ENCODE data around the gene GIPR. TPM values are rescaled to one million over a fixed set of nuclear protein-coding genes. Genes with fewer than 3 reads are reported as not detected.
"Not testable (repeated sequence)": the region's sequence is repeated elsewhere in the genome, so short reads cannot be mapped to it uniquely, and the experiment has no call there.

Gene GIPR
- total RNA-seq, 1 donor from 2014 or later: 7.1 TPM

DNA sequence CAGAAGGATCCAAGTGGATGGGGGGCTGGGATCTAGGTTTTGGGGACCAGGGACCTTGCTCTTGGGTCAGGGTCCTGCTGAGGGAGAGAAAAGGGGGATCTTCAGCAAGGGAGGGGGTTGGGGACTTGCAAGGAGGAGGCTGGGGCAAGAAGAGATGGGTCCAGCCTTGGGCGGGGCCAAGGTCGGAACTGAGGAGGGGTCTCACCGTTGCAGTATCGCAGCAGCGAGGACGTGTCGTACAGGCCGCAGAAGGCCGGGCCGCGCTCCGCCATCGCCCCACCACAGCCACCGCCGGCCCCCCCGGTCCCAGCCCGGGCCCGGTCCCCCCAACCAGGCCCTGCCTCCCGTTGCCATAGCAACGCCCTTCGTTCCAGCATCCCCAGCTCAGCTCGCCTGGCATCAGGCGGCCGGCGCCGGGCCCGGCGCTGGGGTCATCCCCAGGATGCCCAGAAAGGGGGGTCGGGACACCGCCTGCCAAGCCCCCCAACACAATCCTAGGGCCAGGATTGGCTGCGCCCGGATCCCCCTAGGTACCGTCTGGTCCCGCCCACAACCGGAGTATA, 22.9 kb upstream of the GIPR start:
- no peak for DNase-seq (ENCODE audit: low spot score)

DNA sequence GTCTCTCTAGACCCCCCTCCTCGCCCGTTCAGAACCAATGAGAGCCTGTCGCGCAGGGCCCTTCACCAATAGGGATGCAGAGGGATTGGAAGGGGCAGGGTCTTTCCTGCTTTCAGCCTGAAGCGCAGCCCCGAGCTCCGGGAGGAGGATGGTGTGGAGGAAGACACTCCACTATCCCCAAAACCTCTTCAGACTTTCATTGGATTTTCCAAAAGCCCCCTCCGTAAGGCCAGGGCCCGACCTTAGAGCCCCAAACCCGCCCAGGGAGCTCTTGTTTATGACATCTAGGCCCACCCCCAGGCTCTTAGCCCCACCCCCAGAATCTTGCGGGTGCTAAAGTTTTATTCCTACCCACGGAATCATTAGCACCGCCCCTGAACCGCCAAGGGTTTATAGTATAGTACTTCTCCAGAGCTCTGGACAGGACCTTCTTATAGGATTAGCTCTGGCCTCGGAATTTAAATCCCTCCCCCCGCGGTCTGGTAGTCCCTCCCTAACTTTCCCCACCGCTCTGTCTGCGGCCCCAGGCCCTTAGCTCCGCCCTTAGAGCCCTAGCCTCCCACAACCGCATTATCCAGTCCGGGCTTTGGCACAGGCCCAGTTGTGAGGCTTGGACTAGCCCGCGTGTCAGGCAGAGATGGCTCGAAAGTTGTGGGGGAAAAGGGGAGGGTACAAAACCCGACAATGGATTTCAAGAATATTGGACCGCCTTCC, 22.2 kb upstream of the GIPR start:
- no peak for DNase-seq (ENCODE audit: low spot score)

DNA sequence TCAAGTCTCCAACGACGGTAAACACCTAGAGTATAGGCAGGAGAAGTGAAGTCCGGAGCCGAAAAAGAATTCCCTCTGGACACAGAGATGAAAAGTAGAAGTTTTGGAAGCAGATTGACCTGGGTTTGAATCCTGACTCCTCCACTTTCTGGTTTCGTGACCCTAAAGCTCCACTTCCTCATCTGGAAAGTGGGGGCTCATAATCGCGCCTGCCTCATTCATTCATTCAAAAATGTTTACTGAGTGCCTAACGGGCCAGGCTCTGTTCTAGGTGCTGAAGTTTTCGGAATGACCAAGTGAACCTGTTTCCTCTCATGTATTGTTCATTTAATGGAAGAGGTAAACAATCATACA, 21.7 kb upstream of the GIPR start:
- DNase-seq (ENCODE audit: low spot score): no peak

GRCh38 chr19:45650722-45651121, 17.3 kb upstream of the GIPR start:
- no peak for DNase-seq (ENCODE audit: low spot score)

DNA sequence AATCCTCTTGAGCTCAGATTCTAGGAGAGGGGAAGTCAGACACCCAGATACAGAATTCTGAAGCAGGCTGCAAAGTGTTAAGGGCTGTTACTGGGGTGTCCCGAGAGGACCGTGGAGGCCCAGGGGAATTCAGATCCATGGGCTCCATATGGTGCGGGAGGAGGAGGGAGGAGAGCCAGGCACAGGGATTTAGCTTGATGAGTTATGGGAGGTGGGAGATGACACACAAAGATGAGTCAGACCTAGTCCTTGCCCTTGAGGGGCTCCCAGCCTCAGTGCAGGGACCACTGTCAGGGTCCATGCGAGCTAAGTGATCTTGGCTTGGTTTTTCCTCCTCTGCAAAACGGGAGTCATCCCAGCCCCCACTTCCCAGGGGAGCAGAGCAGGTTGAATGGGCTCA, 14.4 kb upstream of the GIPR start:
- DNase-seq (ENCODE audit: low spot score): no peak

DNA sequence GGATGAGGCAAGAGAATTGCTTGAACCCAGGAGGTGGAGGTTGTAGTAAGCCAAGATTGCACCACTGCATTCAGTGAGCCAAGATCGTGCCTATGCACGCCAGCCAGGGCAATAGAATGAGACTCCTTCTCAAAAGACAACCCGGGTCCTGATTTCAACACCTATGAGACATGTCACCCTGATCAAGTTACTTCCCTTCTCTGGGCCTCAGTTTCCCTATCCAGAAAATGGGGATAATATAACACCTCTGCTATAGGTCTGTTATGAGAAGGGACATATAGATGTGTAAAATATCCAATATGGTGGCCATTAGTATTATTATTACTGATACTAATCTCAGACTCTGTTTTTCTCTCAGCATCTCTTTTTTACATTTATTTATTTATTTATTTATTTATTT, 12.9 kb upstream of the GIPR start:
- DNase-seq (ENCODE audit: low spot score): no peak

GRCh38 chr19:45657520-45658167, 10.4 kb upstream of the GIPR start:
- no peak for DNase-seq (ENCODE audit: low spot score)

DNA sequence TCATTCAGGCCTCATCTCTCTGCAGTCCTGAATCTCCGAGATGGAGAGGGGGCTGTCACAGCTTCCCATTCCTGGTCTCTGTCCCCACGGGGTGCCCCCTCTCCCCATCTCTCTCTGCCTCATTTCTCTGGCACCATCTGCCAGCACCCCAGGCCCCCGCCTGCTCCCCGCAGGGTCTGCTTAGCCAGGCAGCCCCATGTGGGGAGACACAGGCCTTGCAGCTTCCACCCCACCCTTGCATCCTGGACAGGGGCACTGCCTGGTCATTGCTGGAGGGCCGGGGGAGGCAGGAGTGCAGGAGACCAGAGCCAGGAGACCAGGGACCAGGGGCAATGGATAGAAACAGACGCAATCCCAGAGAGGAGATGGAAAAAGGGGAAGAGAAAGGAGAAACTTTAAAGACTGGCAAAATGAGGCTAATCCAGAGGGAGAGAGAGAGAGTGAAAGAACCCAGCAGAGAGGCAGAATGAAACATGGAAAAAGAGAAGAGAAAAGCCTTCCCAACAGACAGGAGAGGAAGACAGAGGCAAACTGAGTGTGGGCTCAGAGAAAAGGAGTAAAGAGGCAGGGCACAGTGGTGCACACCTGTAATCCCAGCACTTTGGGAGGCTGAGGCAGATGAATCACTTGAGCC, 8.8 kb upstream of the GIPR start:
- DNase-seq (ENCODE audit: low spot score): no peak

- no peak for DNase-seq (ENCODE audit: low spot score)
Measured at GRCh38 chr19:45660636-45661035, 7.4 kb upstream of the GIPR start.

GRCh38 chr19:45663800-45664199, 4.2 kb upstream of the GIPR start:
- DNase-seq (ENCODE audit: low spot score): no peak

- no peak for DNase-seq (ENCODE audit: low spot score)
Measured at GRCh38 chr19:45664575-45664974, 3.4 kb upstream of the GIPR start.

GRCh38 chr19:45668342-45668871, 386 bp downstream of the GIPR start:
- DNase-seq (ENCODE audit: low spot score): no peak

- DNase-seq (ENCODE audit: low spot score): peak; percentile 92
Measured at GRCh38 chr19:45670670-45671453, 2.8 kb downstream of the GIPR start.

DNA sequence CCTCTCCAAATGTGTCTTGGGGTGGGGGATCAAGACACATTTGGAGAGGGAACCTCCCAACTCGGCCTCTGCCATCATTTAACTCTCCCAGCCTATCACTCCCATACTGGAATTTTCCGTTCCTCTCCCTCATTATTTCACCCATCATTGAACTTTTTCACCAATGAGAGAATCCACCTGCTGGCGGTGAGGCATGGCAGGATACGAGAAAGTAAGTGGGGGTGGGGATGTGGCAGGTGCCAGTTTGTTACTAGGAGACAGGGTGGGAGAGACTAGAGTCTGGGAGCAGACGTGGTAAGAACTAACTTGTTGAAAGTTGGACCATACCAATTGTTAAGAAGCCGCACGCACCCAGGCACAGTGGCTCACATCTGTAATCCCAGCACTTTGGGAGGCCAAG, 6.9 kb downstream of the GIPR start:
- no peak for DNase-seq (ENCODE audit: low spot score)

- no peak for DNase-seq (ENCODE audit: low spot score)
Measured at GRCh38 chr19:45676851-45677263, 8.8 kb downstream of the GIPR start.

DNA sequence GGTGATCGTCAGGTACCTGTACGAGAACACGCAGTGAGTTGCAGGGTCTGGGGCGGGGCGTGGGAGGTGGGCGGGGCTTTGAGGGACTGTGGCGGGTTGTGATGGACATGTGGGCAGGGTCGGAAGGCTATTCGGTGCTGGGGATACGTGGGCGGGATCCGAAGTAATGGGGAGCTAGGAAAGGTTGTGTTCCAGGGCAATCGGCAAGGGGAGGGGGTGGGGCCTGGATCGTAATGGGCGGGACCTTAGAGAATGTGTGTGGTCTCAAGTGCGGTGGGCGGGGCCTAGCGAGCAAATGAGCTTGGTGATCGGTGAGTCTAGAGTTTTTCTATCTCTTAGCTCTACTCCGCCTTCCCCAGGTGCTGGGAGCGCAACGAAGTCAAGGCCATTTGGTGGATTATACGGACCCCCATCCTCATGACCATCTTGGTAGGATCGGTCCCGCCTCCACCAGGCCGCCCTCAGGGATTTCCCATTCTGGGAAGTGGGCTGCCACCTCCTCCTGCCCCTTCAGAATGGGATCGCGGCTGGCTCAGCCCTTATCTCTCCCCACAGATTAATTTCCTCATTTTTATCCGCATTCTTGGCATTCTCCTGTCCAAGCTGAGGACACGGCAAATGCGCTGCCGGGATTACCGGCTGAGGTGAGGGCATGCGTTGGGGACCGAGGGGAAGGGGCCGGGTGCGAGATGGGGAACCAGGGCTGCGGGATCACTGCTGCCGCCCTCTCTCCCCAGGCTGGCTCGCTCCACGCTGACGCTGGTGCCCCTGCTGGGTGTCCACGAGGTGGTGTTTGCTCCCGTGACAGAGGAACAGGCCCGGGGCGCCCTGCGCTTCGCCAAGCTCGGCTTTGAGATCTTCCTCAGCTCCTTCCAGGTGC, 9.6 kb downstream of the GIPR start:
- DNase-seq (ENCODE audit: low spot score): no peak

- peak; percentile 97 for DNase-seq (ENCODE audit: low spot score)
Measured at GRCh38 chr19:45681391-45682015, 13.5 kb downstream of the GIPR start.

DNA sequence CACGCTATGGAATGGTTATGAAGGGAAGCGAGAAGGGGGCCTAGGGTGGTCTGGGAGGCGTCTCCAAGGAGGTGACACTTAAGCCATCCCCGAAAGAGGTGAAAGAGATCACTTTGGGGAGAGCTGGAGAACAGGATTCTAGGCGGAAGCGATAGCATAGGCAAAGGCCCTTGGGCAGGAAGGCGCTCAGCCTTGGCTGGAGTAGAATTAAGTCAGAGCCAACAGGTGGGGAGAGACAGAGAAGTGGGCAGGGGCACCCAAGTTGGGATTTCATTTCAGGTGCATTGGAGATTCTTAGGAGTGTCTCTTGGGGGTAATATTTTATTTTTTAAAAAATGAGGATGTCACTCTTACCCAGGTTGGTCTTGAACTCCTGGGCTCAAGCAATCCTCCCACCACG, 14.1 kb downstream of the GIPR start:
- DNase-seq (ENCODE audit: low spot score): no peak

- no peak for DNase-seq (ENCODE audit: low spot score)
Measured at GRCh38 chr19:45682908-45683307, 14.9 kb downstream of the GIPR start.

DNA sequence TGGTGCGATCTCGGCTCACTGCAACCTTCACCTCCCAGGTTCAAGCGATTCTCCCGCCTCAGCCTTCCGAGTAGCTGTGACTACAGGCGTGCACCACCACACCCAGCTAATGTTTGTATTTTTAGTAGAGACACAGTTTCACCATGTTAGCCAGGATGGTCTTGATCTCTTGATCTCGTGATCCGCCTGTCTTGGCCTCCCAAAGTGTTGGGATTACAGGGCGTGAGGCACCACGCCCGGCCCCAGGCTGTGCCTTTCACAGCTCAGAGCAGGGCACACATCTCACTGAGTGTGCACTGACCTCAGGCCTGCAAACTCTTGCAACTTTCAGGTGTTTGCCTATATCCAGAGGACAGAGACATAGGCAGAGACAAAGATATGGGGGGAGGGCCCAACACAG, 17.0 kb downstream of the GIPR start:
- DNase-seq (ENCODE audit: low spot score): not testable (repeated sequence)
